K562 treated with DMSO at 1 percent for 48 hours (cell line): ENCODE data around the gene APOOL. TPM values are rescaled to one million over a fixed set of nuclear protein-coding genes. Genes with fewer than 3 reads are reported as not detected.

Source experiments
- total RNA-seq: library from RNA; unstranded; fragments of 300-600 nt; gene quantifications from 2 replicates; pipeline ENCODE4 v1.2.3, GENCODE V29; 2022; ENCODE audit warnings: low replicate concordance; ENCODE audit errors: extremely low read depth

APOOL gene, protein sequence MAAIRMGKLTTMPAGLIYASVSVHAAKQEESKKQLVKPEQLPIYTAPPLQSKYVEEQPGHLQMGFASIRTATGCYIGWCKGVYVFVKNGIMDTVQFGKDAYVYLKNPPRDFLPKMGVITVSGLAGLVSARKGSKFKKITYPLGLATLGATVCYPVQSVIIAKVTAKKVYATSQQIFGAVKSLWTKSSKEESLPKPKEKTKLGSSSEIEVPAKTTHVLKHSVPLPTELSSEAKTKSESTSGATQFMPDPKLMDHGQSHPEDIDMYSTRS
- total RNA-seq: not detected in 2 replicates

DNA sequence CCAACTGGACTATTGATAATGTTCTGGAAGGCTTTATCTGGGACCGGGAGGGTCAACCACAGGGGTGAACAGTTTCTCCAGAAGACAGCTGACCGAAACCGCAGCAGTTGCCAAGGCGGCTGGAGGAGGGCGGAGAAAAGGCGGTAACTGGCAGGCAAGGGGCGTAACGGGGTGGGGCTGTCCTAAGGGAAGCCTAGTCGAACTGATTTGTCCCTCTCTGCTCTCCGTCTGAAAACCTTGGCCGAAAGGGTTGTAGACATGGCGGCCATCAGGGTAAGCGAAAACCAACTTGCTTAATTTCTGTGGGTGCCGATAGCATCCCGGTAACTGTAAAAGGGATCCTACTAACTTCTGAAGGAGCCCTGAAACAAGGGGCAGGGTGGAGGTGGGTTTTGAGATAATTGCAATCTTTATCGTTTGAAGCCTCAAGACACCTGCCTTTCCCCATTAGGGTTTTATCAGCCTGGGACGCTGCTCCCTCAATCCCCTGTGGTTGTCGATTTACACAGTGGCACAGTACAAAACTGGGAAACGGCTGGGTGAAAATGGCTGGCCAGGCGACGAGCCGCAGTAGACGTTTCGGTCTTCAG is at the start of gene APOOL:
APOOL (plus strand) TSS at position 223 of the 590 bp plus-strand sequence; CDS start at position 259, 36 bp downstream.

Other genes starting within 250 kb of the APOOL start
- not detected in 2 replicates for gene SATL1, start 239.9 kb downstream of the APOOL start, total RNA-seq
- not detected in 2 replicates for gene ZNF711, start 240.1 kb downstream of the APOOL start, total RNA-seq